Measurements from ENCODE around the gene GRAP.

DNA sequence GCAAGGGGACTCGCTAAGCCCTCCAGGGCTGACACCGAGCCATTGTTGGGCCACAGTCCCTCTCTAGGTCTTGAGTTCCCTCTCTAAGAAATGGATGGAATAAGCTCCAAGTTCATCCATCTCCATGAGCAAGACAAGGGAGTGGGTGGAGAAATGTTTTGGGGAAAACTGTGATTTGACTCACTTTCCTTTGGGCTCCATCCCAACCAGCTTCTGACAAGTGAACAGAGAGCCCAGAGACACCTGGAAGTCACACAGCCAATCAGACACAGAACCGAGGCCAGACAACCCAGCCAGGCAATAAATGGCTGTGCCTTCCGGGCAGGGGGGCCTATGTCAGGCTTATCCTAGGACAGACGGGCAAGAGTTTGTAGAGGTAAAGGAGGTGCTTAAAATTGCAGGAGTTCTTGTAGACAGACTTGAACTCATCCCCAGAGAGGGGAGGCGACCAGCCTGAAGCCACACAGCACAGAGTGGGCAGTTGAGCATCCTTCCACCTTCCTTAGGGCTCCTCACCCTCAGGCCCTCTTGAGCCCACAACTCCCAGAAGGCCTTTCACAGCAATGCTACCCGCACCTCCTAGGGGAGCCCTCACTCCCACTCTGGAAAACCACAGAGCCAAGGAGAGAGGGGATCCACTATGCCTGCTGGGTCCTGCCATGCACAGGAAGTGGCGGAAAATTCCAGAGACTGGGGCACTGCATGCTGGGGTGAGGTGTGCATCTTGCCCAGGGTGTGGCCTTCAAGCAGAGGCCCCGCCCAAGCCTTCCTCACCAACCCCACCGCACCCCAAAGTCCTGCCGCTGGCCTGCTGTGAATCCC lies 32.7 kb downstream of the GRAP start:
- TF ChIP-seq POLR2A (IDR thresholded peaks at IDR 0.05; ENCODE audit: low read length) (no peak), GATA1 (IDR thresholded peaks at IDR 0.05; ENCODE audit: low read depth, low read length) (no peak)

Measured in erythroblast (primary cell).